Tibial artery (tissue), 4 donors: Measurements from ENCODE around the gene ZDHHC24.
A peak's percentile ranks its signal among the peaks of the same experiment; 100 is the strongest.

Source experiments
- DNase-seq, 2 donors: peaks; one replicate each; pipeline ENCODE4 v3.0.0-alpha.2; 2019
- H3K27ac ChIP-seq, 2 donors: fragments of 200-600 bp; sonication (generic) in 1 of 2; 1 replicate in 1 of 2; 2 replicates in 1 of 2; pipeline ENCODE4 v1.5.1; 2018 to 2019; ENCODE audit warnings: mild to moderate bottlenecking in 1 of 2
- H3K27me3 ChIP-seq, 2 donors: fragments of 200-600 bp; sonication (generic) in 1 of 2; one replicate each; pipeline versions ENCODE4 v1.5.1 to v1.6.0; 2016 to 2019
- H3K36me3 ChIP-seq, 3 donors: fragments of 200-600 bp; sonication (generic) in 2 of 3; one replicate each; pipeline ENCODE4 v1.5.1; 2016 to 2019; ENCODE audit warnings: mild to moderate bottlenecking in 2 of 3
- H3K4me1 ChIP-seq, 4 donors: fragments of 200-600 bp; sonication (generic) in 2 of 4; 1 replicate in 3 of 4; 2 replicates in 1 of 4; pipeline ENCODE4 v1.5.1; 2016 to 2019
- H3K4me3 ChIP-seq, 2 donors: fragments of 200-600 bp; sonication (generic) in 1 of 2; 1 replicate in 1 of 2; 2 replicates in 1 of 2; pipeline ENCODE4 v1.5.1; 2018 to 2019; ENCODE audit warnings: mild to moderate bottlenecking in 2 of 2
- H3K9me3 ChIP-seq, 3 donors: fragments of 200-600 bp; sonication (generic) in 1 of 3; one replicate each; pipeline ENCODE4 v1.5.1; 2016 to 2019
- intact Hi-C: fragments of 100-400 bp; cut with DNase I; formaldehyde crosslinking; loops from one replicate; pipeline ENCODE4 v1.15.0; 2023; ENCODE audit warnings: low total_unique reads
- TF ChIP-seq, protein P1 (sequence below), 2 experiments: fragments of 200-600 bp in 1 of 2; fragments of 450-650 bp in 1 of 2; IDR thresholded peaks; one replicate each; pipeline ENCODE4 v1.5.1; 2017 to 2019; ENCODE audit warnings: antibody characterized with exemption in 2 of 2, mild to moderate bottlenecking in 1 of 2, moderate library complexity in 1 of 2

Gene ZDHHC24

DNA sequence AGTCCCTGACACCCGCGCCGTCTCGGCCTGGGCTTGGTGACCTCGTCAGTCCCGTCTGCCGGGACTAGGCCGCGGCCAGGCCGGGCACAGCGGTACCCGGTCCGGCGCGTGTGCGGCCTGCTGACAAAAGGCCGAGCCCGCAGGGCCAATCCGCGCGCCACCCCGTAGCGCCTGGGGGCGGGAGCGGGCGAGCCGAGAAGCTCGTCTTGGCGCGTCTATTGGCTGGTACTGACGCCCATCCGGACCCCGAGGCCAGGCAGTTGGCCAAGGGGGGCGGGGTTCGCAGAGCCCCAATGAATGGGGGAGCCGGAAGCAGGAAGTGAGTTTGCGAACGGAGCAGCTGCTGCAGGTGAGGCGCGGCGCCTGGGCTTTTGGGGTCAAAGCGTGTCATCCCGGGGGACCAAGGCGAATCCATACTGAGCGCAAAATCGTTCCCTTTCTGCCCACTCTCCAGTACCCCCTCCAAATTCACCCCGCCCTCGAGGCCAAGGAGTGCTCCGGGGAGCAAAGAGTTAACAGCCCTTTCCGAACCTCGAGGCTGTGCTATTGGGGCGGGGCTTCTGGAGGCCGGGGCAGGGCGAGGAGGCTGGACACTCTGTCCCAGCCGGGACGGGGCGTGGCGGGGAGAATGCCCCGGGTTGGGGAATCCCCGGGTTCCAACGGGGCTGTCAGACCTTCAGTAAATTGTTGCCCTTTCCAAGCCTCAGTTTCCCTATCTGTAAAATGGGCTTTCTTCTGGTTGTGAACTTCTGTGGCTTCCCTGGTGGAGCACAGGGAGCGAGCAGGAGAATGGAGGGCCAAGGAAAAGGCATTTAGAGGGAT lies 65.5 kb downstream of the ZDHHC24 start, which contains the start of gene DPP3:
DPP3 (plus strand) TSS at position 318 of the 822 bp plus-strand sequence. CDS start 1,767 bp downstream, outside the sequence.
- Histone ChIP-seq H3K27me3 (no peaks in the 10 kb centered on the region), H3K4me3 (peak within 1 kb of the TSS; percentile 67 to 77), H3K4me1 (peaks cover 0 to 22% (median 15%) of the 10 kb centered on the region in 4 donors), H3K27ac (peak within 1 kb of the TSS; percentile 84 to 97), H3K9me3 (no peaks in the 10 kb centered on the region), H3K36me3 (peaks cover 6 to 49% (median 10%) of the 10 kb centered on the region in 3 donors)
- intact Hi-C loops = no loop called here
- peak; percentile 96 to 99 for DNase-seq
- TF ChIP-seq, protein P1, sequence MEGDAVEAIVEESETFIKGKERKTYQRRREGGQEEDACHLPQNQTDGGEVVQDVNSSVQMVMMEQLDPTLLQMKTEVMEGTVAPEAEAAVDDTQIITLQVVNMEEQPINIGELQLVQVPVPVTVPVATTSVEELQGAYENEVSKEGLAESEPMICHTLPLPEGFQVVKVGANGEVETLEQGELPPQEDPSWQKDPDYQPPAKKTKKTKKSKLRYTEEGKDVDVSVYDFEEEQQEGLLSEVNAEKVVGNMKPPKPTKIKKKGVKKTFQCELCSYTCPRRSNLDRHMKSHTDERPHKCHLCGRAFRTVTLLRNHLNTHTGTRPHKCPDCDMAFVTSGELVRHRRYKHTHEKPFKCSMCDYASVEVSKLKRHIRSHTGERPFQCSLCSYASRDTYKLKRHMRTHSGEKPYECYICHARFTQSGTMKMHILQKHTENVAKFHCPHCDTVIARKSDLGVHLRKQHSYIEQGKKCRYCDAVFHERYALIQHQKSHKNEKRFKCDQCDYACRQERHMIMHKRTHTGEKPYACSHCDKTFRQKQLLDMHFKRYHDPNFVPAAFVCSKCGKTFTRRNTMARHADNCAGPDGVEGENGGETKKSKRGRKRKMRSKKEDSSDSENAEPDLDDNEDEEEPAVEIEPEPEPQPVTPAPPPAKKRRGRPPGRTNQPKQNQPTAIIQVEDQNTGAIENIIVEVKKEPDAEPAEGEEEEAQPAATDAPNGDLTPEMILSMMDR (IDR thresholded peaks at IDR 0.05) = no peak

DNA sequence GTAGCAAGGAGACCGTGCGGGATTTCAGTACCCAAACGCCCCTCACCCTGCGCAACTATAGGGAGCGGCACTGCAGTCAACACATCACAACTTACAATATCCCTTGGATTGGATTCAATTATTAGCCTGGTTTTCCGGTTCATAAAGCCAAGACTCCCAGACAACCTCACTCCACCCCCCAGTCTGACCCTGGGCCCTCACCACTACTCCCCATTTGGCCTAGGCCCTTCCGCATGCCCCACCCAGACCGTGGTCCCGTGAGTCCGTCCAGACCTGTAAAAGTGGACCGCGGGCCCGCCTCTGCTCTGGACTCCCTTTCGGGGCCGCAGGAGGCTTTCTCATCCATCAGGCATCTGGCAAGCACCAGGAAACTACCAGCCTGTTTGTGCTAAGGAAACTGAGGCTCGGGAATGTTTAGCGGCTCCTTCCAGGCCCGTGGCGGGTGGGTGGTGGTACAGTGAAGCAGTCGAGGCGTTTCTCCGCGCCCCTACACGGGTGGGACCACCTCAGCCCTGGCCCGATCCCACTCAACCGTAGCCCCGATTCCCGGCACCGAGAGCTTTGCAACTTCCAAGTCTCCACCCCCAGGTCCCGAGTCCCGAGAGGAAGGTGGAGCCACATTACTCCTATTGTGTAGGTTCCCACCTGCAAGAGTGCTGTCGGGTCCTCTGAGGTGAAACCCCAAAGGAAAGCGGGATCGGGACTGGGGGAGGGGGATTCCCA lies 66.3 kb downstream of the ZDHHC24 start:
- Histone ChIP-seq H3K4me3 (peak overlapping the region; percentile 67 to 77), H3K27ac (peak overlapping the region; percentile 84 to 97), H3K9me3 (no peaks in the 10 kb centered on the region), H3K27me3 (no peaks in the 10 kb centered on the region), H3K36me3 (peaks cover 14 to 49% (median 14%) of the 10 kb centered on the region in 3 donors), H3K4me1 (peaks cover 0 to 22% (median 15%) of the 10 kb centered on the region in 4 donors)
- DNase-seq = peak; percentile 58 to 79
- TF ChIP-seq, protein P1 (IDR thresholded peaks at IDR 0.05) = no peak
- intact Hi-C loops = loop anchor here (2.0 kb wide), 1 partner anchor 19 kb away; no protein-coding TSS in a partner anchor

DNA sequence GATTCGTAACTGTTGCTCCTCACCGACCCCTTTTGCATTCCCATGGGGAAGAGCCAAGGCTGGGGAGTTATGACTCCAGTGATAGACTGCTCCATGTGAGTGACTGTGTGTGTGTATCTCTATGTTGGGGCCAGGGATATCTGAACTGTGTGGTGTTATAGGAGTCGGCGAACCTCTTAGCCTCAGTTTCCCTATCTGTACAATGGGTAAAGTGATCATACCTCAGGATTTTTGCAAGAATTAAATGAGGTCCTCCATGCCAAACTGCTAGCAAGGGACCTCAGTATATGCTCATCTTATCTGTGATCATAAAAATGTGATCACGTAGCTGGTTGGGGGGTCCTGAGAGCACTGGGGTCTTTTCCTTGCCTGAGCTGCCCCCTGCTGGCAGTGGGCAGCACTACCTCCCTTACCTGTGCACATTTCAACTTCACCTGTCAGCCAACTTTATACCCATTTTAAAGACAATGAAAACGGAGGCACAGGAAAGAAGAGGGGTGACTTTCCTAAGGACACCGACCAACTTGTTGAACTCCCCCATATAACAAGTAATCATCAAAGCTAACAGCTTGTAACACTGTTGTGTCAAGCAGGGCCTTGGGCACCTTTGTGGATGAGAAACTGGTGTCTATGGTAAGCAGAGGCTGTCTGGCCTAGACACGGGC lies 67.0 kb downstream of the ZDHHC24 start:
- TF ChIP-seq, protein P1 (IDR thresholded peaks at IDR 0.05) = peak; percentile 60 to 68
- Histone ChIP-seq H3K4me1 (peaks cover 0 to 22% (median 15%) of the 10 kb centered on the region in 4 donors), H3K27ac (peak overlapping the region; percentile 84 to 97), H3K36me3 (peaks cover 21 to 49% (median 21%) of the 10 kb centered on the region in 3 donors), H3K4me3 (peak overlapping the region; percentile 67 to 77), H3K27me3 (no peaks in the 10 kb centered on the region), H3K9me3 (no peaks in the 10 kb centered on the region)
- no peak for DNase-seq
- intact Hi-C loops = loop anchor here (2.0 kb wide), 1 partner anchor 18 kb away; no protein-coding TSS in a partner anchor

DNA sequence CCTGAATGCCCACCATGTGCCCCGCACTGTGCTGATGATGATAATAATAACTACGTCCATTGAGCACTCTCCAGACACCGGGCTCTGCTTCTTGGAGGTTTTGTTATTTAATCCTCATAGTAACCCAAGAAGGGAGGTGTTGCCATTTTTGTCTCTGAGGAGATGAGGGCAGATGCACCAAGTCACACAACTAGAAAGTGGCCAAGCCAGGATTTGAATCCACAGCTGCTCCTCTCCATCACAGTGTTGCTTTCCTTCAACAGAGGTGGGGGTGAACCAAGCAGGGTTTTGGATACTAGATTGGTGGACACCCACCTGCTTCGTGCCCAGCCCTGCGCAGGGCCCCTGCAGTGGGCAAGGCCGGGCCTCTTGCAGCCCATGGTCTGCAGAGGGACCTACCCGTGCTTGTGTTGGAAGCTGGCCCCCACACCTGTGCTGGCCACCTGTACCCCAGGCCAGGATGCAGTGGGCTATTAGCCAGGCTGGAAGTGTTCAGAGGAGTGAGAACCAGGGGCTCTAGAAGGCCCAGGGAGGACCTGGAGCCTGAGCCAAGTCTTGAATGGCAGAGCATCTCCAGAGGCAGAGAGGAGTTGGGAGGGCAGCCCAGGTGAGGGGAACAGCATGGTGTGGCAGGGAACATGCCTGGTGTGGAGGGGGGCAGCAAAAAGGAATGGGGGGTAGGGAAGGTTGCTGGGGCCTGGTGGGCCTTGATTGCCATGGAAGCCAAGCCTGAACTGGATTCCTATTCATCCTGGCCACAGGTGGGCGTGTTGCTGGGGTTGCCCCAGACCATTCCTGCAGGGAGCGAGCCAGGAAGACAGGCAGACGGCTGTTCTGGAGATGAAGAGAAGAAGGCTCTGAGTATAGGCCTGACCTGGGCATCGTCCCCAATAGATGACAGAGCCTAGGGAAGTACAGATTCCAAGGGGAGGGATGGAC lies 68.3 kb downstream of the ZDHHC24 start:
- Histone ChIP-seq H3K36me3 (peaks cover 34 to 50% (median 34%) of the 10 kb centered on the region in 3 donors), H3K4me3 (no peak overlapping the region), H3K4me1 (peaks cover 0 to 22% (median 15%) of the 10 kb centered on the region in 4 donors), H3K27ac (no peak overlapping the region), H3K9me3 (no peaks in the 10 kb centered on the region), H3K27me3 (no peaks in the 10 kb centered on the region)
- TF ChIP-seq, protein P1 (IDR thresholded peaks at IDR 0.05) = no peak
- no peak for DNase-seq
- intact Hi-C loops = loop anchor here (2.0 kb wide), 1 partner anchor 17 kb away; no protein-coding TSS in a partner anchor
